Activated CD8-positive, alpha-beta memory T cell treated with anti-CD3 and anti-CD28 coated beads, Interleukin-2, amount 10 ng/mL, durations not matched to agents 7 days and 5 days (primary cell): ENCODE measurements around the gene RBM38. TPM values are rescaled to one million over a fixed set of nuclear protein-coding genes. Genes with fewer than 3 reads are reported as not detected.
A peak's percentile ranks its signal among the peaks of the same experiment; 100 is the strongest.
"Not testable (repeated sequence)": the region's sequence is repeated elsewhere in the genome, so short reads cannot be mapped to it uniquely, and the experiment has no call there.

Experiments
- ATAC-seq: fragments of 150-1000 bp; cut with Tn5 transposase; one replicate; pipeline ENCODE4 v1.10.0; 2021; ENCODE audit warnings: moderate library complexity
- CTCF ChIA-PET: fragments of 350-600 bp; sonication (Branson Sonifier 250); formaldehyde crosslinking; loops from one replicate; lab custom pipeline; 2021; ENCODE audit warnings: antibody characterized with exemption; lab: Charles Lee
- DNase-seq: peaks from one replicate; pipeline ENCODE4 v3.0.0-alpha.2; 2020
- H3K27ac Mint-ChIP-seq: one replicate; pipeline ENCODE4 v1.8.0; 2021; ENCODE audit warnings: mild to moderate bottlenecking, mixed read lengths
- H3K27me3 Mint-ChIP-seq: one replicate; pipeline ENCODE4 v1.8.0; 2021; ENCODE audit warnings: mixed read lengths
- H3K36me3 Mint-ChIP-seq: one replicate; pipeline ENCODE4 v1.8.0; 2021; ENCODE audit warnings: mild to moderate bottlenecking, mixed read lengths
- H3K4me1 Mint-ChIP-seq: one replicate; pipeline ENCODE4 v1.8.0; 2021; ENCODE audit warnings: mixed read lengths
- H3K4me3 Mint-ChIP-seq: one replicate; pipeline ENCODE4 v1.8.0; 2021; ENCODE audit warnings: mild to moderate bottlenecking, moderate library complexity, mixed read lengths
- H3K9me3 Mint-ChIP-seq: one replicate; pipeline ENCODE4 v1.8.0; 2022; ENCODE audit warnings: low read depth, mixed read lengths
- total RNA-seq, 2 experiments: library from RNA; stranded (reverse); gene quantifications; one replicate each; pipeline ENCODE4 v1.2.3, GENCODE V29; 2021

The RBM38 gene
- total RNA-seq, 2 experiments from 2014 or later = 74.8 to 91.9 TPM

- Mint-ChIP-seq H3K4me1 (peaks cover 25% of the 10 kb centered on the region), H3K27me3 (peaks cover 10% of the 10 kb centered on the region), H3K4me3 (no peak overlapping the region), H3K9me3 (no peaks in the 10 kb centered on the region), H3K27ac (no peak overlapping the region), H3K36me3 (no peaks in the 10 kb centered on the region)
- CTCF ChIA-PET = interaction anchor here (1.5 to 3.5 kb wide), 5 partner anchors 10 to 85 kb away, joined by 5 to 10 read pairs (median 8); no protein-coding TSS in a partner anchor
- ATAC-seq (no peak), DNase-seq (no peak)
Observed at GRCh38 chr20:57413986-57414385, 22.8 kb downstream of the RBM38 start.

DNA sequence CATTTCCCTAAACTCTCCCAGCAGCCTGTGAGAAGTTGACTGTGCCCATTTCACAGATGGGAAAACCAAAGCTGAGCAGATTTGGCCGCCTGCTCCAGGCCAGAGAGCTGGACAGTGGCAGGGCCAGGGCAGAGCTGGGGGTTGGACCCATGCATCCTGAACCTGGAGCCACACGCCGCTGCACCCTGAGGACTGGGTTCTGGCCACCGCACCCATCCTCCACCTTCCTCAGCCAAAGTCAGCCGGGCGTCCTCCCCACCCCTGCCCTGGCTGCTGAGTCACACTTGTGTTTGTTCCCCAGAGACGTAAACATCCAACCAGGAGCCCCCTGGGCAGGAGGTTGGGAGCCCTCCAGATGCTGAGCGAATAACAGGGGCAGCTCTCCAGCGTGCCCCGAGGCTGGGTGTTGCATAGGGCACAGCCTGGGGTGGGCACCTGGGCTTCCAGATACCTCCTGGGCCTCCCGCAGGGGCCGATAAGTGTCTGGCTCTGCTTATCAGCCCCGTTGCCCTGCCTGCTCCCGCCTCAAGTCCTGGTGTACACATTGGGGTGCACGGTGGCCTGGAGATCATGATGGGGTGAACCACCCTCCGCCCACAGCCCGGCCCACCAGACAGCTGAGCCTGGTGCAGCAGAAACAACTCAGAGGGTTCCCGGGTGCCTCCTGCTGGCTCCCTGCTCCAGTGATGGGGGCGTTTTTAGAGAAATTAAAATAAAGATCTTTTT, 23.8 kb downstream of the RBM38 start:
- Mint-ChIP-seq H3K27ac (no peak overlapping the region), H3K9me3 (no peaks in the 10 kb centered on the region), H3K27me3 (peaks cover 13% of the 10 kb centered on the region), H3K4me3 (no peak overlapping the region), H3K36me3 (no peaks in the 10 kb centered on the region), H3K4me1 (peaks cover 25% of the 10 kb centered on the region)
- ATAC-seq = no peak
- CTCF ChIA-PET = interaction anchor here (3.5 kb wide), 1 partner anchor 9 kb away, joined by 10 read pairs; no protein-coding TSS in a partner anchor
- DNase-seq = no peak

DNA sequence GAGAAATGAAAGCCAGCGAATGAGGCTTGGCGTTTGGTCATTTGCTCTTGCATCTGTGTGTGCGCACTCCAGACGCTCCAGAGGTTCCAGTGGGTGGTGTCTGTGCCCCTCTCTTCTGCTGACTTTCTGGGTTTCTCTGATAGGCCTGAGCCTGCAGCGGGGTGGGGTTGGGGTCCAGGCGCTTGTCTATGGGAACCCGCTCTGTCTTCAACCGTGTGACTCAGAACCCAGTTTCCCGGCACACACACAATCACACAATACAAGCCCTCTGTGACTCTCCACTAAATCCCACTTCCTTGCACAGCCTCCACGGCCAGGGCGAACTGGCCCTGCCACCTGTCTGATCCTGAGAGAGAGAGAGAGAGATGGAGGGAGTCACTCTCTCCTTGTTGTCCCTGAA, 24.6 kb downstream of the RBM38 start:
- DNase-seq (no peak), ATAC-seq (no peak)
- Mint-ChIP-seq H3K4me1 (peaks cover 24% of the 10 kb centered on the region), H3K36me3 (no peaks in the 10 kb centered on the region), H3K4me3 (no peak overlapping the region), H3K27ac (no peak overlapping the region), H3K27me3 (peaks cover 13% of the 10 kb centered on the region), H3K9me3 (no peaks in the 10 kb centered on the region)
- CTCF ChIA-PET = no interaction called here

DNA sequence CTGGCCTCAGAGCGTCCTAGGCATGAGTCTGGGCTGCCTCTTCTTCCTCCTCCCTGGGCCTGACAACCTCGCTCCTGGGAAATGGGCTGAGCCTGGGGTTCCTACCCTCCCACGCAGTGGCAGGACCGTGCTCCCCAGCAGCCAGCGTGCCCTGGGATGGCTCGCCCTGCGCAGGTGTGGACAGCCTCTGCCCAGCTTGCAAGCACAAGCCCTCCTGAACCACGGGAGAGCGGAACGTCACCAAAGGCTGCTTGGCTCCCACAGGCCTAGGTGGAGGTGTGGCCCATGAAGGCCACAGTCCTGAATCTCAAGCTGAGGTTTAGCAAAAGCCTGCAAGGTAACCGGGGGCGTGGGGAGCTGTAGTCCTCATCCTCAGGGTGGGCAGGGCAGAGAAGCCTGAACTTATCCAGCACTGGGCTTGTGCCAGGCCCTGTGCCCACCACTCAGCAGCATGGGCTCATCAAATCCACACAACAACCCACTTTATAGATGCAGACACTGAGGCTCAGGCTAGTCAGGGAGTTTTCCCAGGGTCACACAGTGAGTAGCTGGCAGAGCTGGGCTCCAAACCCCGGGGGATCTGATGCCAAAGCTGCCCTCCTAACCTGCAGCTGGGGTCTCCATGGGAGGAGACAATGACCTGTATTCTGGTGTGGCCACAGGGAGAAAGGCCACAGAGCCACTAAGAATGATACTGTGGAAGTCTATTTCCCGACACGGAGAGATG, 25.3 kb downstream of the RBM38 start:
- ATAC-seq (no peak), DNase-seq (no peak)
- Mint-ChIP-seq H3K9me3 (no peaks in the 10 kb centered on the region), H3K27ac (no peak overlapping the region), H3K4me1 (peaks cover 17% of the 10 kb centered on the region), H3K27me3 (peaks cover 13% of the 10 kb centered on the region), H3K36me3 (no peaks in the 10 kb centered on the region), H3K4me3 (no peak overlapping the region)
- CTCF ChIA-PET = no interaction called here

- ATAC-seq (no peak), DNase-seq (no peak)
- CTCF ChIA-PET = no interaction called here
- H3K4me3 Mint-ChIP-seq = no peak overlapping the region
- H3K27ac Mint-ChIP-seq = no peak overlapping the region
- peaks cover 11% of the 10 kb centered on the region for H3K4me1 Mint-ChIP-seq
- no peaks in the 10 kb centered on the region for H3K9me3 Mint-ChIP-seq
- peaks cover 13% of the 10 kb centered on the region for H3K27me3 Mint-ChIP-seq
- no peaks in the 10 kb centered on the region for H3K36me3 Mint-ChIP-seq
Observed at GRCh38 chr20:57417051-57417689, 26.0 kb downstream of the RBM38 start.

GRCh38 chr20:57417830-57418780, 26.9 kb downstream of the RBM38 start:
- Mint-ChIP-seq H3K4me3 (no peak overlapping the region), H3K4me1 (peaks cover 3% of the 10 kb centered on the region), H3K36me3 (no peaks in the 10 kb centered on the region), H3K27ac (no peak overlapping the region), H3K9me3 (no peaks in the 10 kb centered on the region), H3K27me3 (peaks cover 13% of the 10 kb centered on the region)
- CTCF ChIA-PET = interaction anchor here (0.7 to 1.1 kb wide), 4 partner anchors 20 to 72 kb away, joined by 3 read pairs; no protein-coding TSS in a partner anchor
- ATAC-seq = no peak
- DNase-seq = no peak

DNA sequence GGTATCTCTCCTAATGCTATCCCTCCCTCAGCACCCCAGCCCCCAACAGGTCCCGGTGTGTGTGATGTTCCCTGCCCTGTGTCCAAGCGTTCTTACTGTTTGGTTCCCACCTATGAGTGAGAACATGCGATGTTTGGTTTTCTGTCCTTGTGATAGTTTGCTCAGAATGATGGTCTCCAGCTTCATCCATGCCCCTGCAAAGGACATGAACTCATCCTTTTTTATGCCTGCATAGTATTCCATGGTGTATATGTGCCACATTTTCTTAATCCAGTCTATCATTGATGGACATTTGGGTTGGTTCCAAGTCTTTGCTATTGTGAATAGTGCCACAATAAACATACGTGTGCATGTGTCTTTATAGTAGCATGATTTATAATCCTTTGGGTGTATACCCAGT, 28.3 kb downstream of the RBM38 start:
- H3K9me3 Mint-ChIP-seq, H3K27ac Mint-ChIP-seq, H3K4me1 Mint-ChIP-seq, DNase-seq, H3K4me3 Mint-ChIP-seq, H3K36me3 Mint-ChIP-seq, ATAC-seq: not testable (repeated sequence)
- CTCF ChIA-PET = interaction anchor here (1.1 kb wide), 1 partner anchor 37 kb away, joined by 3 read pairs; no protein-coding TSS in a partner anchor
- peaks cover 13% of the 10 kb centered on the region for H3K27me3 Mint-ChIP-seq

DNA sequence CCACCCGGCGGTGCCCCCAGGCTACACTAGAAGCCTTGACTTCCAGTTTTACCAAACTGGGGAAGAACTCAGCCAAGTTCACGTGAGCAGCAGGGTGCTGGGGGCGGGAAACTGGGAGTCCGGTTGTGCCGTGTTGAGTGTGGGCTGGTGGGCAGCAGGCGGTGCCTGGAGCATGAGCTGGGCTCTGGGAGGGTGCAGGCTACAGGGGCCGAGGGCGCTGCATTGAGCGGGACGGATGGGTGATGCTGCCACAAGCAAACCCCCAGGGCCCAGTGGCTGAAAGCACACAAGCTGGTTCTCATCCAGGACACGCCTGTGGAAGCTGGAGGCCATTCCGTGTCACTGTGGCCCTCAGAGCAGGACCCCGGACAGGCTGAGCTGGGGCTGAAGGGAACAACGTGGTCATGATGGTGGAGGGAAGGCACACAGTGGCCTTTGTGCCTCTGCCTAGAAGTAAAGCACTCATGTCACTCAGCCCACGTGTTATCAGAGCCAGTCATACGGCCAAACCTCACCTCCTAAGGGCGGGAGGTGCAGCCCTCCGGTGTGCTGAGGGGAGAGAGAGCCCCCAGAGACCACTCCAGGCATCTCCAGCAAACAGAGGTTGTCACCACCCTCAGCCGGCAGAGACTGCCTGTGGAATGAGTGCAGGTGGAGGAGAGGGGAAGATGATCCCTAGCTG, 29.5 kb downstream of the RBM38 start:
- Mint-ChIP-seq H3K36me3 (no peaks in the 10 kb centered on the region), H3K4me3 (no peak overlapping the region), H3K27ac (no peak overlapping the region), H3K27me3 (peaks cover 13% of the 10 kb centered on the region), H3K9me3 (no peaks in the 10 kb centered on the region), H3K4me1 (peaks cover 11% of the 10 kb centered on the region)
- no peak for DNase-seq
- CTCF ChIA-PET = interaction anchor here (1.6 kb wide), 1 partner anchor 13 kb away, joined by 3 read pairs; no protein-coding TSS in a partner anchor
- peak; percentile 23 for ATAC-seq

DNA sequence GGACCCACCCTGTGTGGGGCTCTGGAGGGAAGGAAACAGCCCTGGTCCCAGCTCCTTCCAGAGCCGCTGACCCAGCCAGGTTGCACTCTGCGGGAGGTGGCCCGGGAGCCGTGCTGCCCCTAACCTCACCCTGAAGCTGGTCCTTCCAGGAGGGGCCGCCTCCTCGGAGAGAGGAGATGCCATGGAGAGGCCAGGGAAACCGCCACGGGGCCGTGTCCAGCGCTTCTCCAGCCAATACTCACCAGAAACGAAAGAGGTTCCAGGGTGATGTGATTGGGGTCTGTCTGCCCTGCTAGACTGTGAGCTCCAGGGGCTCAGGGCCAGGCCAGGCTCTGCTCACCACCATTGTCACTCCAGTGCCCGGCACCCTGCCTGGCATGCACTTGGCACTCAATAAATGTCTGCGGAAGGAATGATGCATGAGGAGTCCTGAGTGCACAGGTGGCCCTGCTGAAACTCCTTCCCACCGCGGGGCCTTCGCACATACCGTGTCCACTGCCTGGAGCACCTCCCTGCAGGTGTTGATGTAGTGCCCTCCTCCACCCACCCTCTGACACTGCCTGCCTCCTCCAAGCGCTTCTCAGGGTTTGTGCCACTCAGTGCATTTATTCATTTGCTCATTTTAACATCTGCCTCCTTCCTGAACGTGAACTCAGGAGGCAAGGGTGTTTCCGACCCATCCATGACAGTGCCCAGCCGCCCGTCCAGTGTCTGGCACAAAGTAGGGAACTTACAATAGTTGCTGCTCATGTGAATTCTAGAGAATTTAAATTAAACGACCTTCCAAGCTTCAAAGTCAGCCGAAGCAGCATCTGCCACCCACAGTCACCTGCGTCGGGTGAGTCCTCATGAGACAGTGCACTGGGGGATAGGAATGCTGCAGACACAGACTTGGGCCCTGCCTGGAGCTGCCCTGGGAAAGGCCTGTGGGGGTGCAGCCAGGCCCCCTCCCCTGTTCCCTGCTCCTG, 30.3 kb downstream of the RBM38 start:
- no peak overlapping the region for H3K27ac Mint-ChIP-seq
- peaks cover 13% of the 10 kb centered on the region for H3K27me3 Mint-ChIP-seq
- H3K9me3 Mint-ChIP-seq = no peaks in the 10 kb centered on the region
- no peak for ATAC-seq
- no peak for DNase-seq
- H3K36me3 Mint-ChIP-seq = no peaks in the 10 kb centered on the region
- CTCF ChIA-PET = interaction anchor here (1.6 kb wide), 1 partner anchor 12 kb away, joined by 3 read pairs; no protein-coding TSS in a partner anchor
- no peak overlapping the region for H3K4me3 Mint-ChIP-seq
- peaks cover 11% of the 10 kb centered on the region for H3K4me1 Mint-ChIP-seq

DNA sequence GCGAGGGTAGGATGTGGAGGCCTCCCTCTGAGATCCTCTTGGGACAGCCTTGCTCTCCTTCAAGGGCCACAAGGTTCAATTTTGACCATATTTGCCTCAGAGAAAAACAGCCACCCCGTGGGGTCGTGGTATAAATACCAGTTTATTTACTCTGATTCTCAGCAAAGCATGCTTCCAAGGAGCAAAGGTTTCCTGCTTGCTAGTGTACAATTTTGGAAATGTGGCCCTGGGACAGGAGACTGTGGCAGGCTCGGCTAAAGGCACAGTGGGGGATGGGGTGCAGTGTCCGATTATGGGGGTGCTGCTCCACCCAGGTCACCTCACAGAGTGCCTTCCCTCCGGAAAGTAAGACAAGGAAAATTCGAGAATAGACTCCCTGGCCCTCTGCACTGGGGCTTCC, 31.1 kb downstream of the RBM38 start:
- Mint-ChIP-seq H3K4me3 (no peak overlapping the region), H3K27me3 (peaks cover 11% of the 10 kb centered on the region), H3K4me1 (peaks cover 11% of the 10 kb centered on the region), H3K9me3 (no peaks in the 10 kb centered on the region), H3K27ac (no peak overlapping the region), H3K36me3 (no peaks in the 10 kb centered on the region)
- no peak for ATAC-seq
- CTCF ChIA-PET = no interaction called here
- no peak for DNase-seq
